ENCODE results near the gene KRT74.

Gene KRT74

DNA sequence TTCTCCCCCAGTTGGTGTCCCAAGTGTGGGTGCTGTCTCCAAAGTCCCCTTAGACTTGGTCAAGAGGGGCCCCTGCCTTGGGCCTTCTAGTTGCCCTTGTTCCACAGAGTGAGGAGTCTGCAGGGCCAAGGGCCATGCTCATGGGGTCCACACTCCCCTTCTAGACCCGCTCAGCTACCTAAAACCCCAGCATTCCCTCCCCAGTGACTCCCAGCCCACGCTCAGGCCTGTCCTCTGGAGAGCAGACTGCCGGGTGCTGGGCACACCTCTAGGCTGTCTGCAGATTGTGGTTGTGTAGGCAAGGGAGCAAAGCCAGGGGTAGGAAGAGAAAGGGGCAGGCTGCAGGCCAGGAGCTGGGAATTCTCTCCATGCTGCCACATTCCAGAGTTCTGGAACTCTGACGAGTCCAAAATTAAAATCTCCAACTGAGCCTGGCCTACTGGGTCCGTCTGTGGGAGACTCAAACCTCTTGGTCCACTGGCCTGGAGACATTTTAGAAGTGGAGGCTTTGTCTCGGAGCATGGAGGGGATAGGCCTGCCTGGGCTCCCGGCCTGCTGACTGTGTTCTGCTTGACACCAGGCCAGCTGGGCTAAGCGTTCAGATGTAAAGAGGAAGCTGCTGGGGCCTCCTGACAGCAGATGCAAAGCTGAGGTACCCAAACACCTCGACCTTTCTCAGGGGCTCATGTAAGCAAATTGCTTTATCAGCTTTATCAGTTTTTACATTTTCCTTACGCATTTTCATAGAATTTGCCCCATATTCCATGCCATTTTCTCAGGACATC lies 39.8 kb downstream of the KRT74 start:
- DNase-seq: no peak

- DNase-seq: no peak
These were observed 41.0 kb downstream of the KRT74 start for GRCh38 chr12:52532636-52533035.

DNA sequence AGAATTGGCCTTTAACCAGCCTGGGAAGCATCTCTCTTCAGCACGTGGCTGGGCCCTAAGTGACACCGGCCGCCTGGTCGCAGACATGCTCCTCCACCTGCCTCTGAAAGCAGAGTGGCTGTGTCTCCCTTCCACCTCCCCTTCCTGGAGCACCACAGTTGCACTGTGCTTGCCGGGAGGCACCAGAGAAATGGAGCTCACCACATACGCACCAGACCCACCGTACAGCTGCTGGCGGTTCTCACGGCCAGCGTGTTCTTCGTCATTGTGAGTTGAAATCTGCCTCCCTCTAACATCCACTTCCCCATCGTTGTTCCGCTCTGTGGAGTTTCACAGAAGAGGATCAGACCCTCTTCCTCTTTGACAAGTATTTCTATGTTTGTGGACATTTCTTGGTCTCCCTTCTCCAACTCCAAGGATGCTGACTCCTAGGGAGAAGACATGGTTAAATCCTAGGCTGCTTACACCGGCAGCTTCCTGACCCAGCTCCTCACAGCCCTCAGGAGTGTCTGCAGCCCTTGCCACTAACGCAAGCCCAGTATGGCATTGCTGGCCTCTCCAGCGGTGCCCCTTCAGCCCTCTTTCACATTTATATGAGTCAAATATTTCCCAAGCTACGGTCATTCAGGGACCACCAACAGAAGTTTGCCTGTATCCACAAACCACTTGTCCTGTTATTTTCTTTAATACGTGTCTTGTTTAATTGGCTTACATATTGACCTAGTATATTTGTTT lies 41.9 kb downstream of the KRT74 start:
- DNase-seq: no peak

GRCh38 chr12:52530905-52531304 lies 42.7 kb downstream of the KRT74 start:
- no peak for DNase-seq

GRCh38 chr12:52530366-52530765 lies 43.3 kb downstream of the KRT74 start:
- DNase-seq: no peak

- DNase-seq: no peak
These were observed 43.8 kb downstream of the KRT74 start for GRCh38 chr12:52529846-52530245.

GRCh38 chr12:52529417-52529816 lies 44.2 kb downstream of the KRT74 start:
- no peak for DNase-seq

DNA sequence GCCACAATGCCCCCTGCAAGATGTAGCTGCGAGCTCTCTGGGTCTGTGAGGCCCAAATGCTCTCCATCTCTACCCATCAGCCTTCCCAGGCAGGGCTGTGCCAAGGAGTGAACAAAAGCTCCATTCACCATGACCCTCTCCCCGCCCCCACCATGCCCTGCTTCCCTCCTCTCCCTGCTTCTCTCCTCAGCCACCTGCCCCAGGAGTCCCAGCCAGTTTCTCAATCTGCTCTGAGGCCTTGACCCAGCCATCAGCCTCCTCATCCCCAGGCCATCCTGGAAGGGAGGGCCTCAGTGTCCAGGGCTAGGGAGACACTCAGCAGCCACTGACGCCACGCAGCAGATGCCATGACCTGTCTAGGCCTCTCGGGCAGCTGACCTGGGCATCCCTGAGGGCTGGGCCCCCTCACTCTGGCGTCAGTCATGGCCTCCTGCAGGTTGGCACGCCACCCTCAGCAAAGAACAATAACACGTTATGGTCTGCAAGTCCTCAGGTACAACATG lies 45.0 kb downstream of the KRT74 start:
- no peak for DNase-seq

DNA sequence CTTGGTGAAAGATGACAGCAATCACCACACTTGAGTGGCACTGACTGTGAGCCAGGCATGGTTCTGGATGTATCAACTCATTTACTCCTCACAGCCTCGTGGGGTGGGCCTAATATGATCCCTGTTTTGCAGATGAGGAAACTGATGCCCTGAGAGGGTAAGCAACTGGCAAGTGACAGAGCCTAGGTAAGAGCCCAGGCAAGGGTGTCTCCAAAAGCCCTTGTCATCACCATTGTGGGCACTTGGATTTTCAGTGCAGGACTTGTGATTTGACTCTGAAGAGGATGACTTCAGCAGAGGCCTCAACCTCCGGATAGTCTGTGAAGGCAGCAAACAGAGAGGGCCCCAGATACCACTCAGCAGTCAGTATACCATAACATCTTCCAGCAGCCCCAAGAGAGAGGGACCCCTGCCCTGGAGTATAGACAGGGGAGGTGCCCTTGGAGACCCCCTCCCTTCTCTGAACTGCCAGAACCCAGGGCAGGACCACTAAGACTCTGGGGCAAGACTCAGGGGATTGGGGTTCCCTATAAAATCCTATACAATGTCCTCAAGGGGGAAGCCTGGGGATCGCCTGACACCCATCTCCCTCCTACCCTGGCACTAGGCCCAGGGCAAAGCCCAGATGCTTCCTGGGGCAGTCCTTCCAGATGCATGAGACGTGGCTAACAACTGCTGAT lies 46.4 kb downstream of the KRT74 start:
- DNase-seq: no peak

GRCh38 chr12:52526511-52526951 lies 47.1 kb downstream of the KRT74 start:
- DNase-seq: no peak

DNA sequence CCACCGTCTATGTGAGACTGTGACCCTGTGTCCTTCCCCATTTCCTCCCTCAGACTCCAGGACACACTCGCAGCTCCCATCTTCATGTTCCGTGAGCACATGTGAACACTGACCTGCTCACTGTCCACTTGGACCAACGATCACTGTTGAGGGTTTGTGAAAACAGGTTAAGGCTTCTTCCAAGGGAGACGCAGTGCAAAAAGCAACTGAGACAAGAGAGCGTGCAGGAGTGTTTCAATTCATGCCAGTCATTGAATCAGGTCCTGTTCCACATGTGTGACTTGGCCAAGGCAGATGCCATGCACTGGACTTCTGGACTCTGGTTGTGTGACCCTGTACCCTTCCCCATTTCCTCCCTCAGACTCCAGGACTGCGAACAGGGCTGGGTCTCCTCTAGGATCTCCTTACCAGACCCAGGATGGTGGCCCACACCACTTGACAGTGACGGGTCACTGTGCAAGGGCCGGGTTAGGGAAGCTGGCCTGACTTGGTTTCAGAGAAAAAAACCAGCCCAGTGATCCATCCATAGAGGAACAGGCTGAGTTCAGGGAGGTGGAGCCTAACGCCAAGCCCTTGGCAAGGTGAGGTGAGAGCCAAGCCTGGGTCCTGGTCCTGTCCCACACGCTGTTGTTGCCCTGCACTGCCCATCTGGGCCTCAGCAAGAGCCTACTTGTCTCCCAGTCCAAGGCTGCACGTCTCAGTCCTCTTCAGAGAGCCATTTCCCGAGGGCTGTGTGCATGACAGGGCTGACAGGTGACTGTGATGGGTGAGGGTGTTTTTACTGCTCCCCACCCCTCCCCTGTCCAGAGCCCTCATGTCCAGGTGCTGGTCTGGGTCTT lies 47.8 kb downstream of the KRT74 start:
- no peak for DNase-seq

GRCh38 chr12:52524898-52525591 lies 48.6 kb downstream of the KRT74 start:
- DNase-seq: no peak

- DNase-seq: no peak
These were observed 49.3 kb downstream of the KRT74 start for GRCh38 chr12:52524241-52524897.

- no peak for DNase-seq
These were observed 49.8 kb downstream of the KRT74 start for GRCh38 chr12:52523824-52524223.

DNA sequence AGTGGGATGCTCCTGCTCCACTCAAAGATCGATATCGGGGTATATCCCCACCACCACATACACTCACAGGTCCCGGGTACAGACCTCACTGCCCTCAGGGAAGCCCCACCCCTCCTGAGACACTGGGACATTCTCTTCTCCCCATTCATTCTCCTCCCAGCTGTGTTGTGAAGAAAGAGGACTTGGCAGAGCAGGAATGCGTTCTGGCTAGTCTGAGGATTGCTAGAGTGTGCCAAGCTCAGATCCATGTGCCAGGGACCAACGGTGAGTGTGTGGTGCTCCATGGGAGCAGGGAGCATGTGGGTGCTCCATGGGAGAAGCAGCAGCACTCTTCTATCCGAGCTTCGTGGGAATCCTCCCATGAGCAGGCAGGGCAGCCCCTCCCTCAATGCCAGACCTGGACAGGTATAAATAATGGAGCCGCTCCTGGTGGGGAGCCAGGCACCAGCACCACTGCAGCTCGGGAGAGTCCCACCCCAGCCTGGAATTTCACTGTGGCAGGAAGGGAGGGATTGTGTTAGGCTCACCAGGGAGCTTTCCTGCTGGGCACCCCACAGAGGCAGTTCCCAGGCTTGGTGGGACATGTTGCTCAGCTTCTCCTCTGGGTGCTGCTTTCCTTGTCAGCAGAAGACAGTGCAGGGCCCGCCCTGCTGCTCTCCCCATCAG lies 51.2 kb downstream of the KRT74 start:
- no peak for DNase-seq

DNA sequence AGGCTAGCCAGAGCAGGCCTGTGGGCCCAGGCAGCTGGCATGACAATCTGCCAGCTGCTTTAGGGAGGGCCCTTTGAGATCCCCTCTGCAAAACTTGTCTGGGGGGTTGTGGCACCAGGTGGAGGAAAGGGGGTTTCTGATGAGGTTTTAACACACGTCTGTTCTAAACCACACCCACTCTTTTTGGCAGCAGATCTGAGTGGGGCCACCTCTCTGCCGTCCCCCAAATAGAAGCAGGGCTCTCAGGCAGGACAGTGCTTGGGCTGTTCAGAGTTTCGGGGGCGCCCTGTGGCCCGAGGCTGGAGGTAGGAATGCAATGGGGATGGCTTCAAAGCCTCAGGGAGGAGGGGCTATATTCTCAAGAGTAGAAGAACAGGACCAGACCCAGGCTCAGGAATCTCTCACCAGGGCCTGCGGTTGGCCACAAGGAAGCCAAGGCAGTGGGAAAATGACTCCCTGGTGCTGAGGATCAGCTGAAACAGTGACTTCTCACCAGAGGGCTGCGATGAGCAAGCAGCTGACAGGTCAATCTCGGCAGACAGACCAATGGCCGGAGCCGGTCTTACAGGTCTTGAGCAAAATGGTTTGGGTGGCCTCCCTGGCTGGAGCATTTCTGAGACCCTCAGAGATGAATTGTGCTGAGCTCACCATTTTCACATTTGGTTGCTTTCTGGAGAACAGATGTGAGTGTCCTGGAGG lies 51.9 kb downstream of the KRT74 start:
- no peak for DNase-seq

GRCh38 chr12:52521175-52521567 lies 52.5 kb downstream of the KRT74 start:
- no peak for DNase-seq

DNA sequence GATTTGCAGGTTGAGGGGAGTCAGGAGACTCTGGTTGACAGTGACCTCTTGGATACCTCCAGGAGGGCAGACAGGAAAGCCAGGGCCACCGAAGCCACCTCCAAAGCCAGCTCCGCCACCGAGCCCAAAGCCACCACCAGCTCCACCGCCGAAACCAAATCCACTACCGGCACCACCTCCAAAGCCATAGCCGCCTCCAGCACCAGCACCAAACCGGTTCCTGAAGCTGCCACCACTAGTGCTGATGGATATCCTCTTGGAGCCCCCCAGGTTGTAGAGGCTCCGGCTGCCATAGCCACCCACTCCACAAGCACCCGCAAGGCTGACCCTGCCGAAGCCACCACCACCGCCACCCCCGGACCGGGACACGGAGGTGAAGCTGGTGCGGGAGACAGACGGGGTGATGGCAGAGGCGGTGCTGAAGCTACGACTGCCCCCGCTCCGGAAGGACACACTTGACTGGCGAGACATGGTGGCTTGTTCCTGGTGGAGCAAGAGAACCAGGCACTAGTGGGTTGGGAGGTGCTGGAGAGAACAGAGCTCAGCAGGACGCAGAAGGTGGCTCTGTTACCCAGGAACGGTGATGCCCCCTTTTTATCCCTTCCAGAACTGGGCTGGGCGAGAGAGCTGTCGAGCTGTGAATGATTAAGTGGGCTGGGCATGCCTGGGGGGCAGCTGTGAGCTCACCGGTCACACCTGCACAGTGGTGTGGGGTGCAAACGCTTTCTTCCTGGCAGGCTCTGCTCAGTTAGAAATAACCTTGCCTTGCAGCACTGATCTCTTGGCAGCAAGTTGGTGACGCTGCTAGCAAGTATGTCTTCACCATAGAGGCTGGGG lies 53.6 kb downstream of the KRT74 start, which contains the start of gene KRT5:
Gene KRT5 (minus strand): TSS at position 569 of the 837 bp plus-strand sequence. CDS start 98 bp downstream, at position 471.
- no peak for DNase-seq

- no peak for DNase-seq
These were observed 54.3 kb downstream of the KRT74 start for GRCh38 chr12:52519387-52519703.

Data from NCI-H187 treated with DMSO at 0.1 percent for 48 hours (cell line).